Panc1 (cell line): Measurements from ENCODE around the gene LDHD.

Source experiments
- CTCF ChIP-seq: fragments of 450-650 bp; IDR thresholded peaks from 2 replicates; pipeline ENCODE4 v1.5.1; 2017; ENCODE audit warnings: mild to moderate bottlenecking
- POLR2AphosphoS5 ChIP-seq: IDR thresholded peaks from 2 replicates; pipeline ENCODE4 v1.6.1; 2012; ENCODE audit warnings: mild to moderate bottlenecking, low read depth, low read length, moderate library complexity
- SIN3A ChIP-seq: IDR thresholded peaks from 2 replicates; pipeline ENCODE4 v1.6.1; 2012; ENCODE audit warnings: low read depth, mild to moderate bottlenecking, low read length, moderate library complexity, borderline replicate concordance; ENCODE audit not compliant: insufficient read depth
- TCF7L2 ChIP-seq: IDR thresholded peaks from 2 replicates; pipeline ENCODE4 v1.6.1; 2011; ENCODE audit warnings: mild to moderate bottlenecking, low read depth, low read length, inconsistent platforms

- no peak for TF ChIP-seq CTCF
- no peak for TF ChIP-seq SIN3A
- TF ChIP-seq POLR2AphosphoS5, result no peak
- no peak for TF ChIP-seq TCF7L2
Observed at GRCh38 chr16:75089486-75090202, 26.9 kb downstream of the LDHD start.
